Breast epithelium (tissue), 4 donors: ENCODE results near the gene NDUFB2. TPM values are rescaled to one million over a fixed set of nuclear protein-coding genes. Genes with fewer than 3 reads are reported as not detected.
"Not testable (repeated sequence)": the region's sequence is repeated elsewhere in the genome, so short reads cannot be mapped to it uniquely, and the experiment has no call there.

ENCODE experiments used
- DNase-seq, 2 donors: peaks; one replicate each; pipeline ENCODE4 v3.0.0-alpha.2; 2019; ENCODE audit warnings: low spot score in 2 of 2
- H3K27ac ChIP-seq, 2 donors: fragments of 200-600 bp; sonication (generic) in 1 of 2; one replicate each; pipeline ENCODE4 v1.5.1; 2016 to 2019; ENCODE audit warnings: mild to moderate bottlenecking in 1 of 2
- H3K27me3 ChIP-seq, 2 donors: fragments of 200-600 bp; sonication (generic) in 1 of 2; one replicate each; pipeline versions ENCODE4 v1.5.1 to v1.6.0; 2017 to 2019; ENCODE audit warnings: control low read depth in 1 of 2, mild to moderate bottlenecking in 1 of 2
- H3K36me3 ChIP-seq: fragments of 200-600 bp; one replicate; pipeline ENCODE4 v1.5.1; 2019
- H3K4me1 ChIP-seq, 2 donors: fragments of 200-600 bp; sonication (generic); one replicate each; pipeline ENCODE4 v1.5.1; 2016 to 2019; ENCODE audit warnings: control low read depth in 1 of 2
- H3K4me3 ChIP-seq, 3 donors: fragments of 200-600 bp; sonication (generic); 1 replicate in 2 of 3; 2 replicates in 1 of 3; pipeline ENCODE4 v1.5.1; 2016 to 2019; ENCODE audit warnings: mild to moderate bottlenecking in 3 of 3, moderate library complexity in 2 of 3
- H3K9me3 ChIP-seq, 2 donors: fragments of 200-600 bp; sonication (generic) in 1 of 2; one replicate each; pipeline ENCODE4 v1.5.1; 2016 to 2019; ENCODE audit warnings: control low read depth in 1 of 2
- CTCF ChIP-seq, 3 donors: fragments of 450-650 bp; IDR thresholded peaks; one replicate each; pipeline ENCODE4 v1.5.1; 2016 to 2017; ENCODE audit warnings: antibody characterized with exemption in 3 of 3, mild to moderate bottlenecking in 3 of 3, moderate library complexity in 3 of 3
- POLR2A ChIP-seq: fragments of 450-650 bp; IDR thresholded peaks from one replicate; pipeline ENCODE4 v1.6.1; 2016; ENCODE audit warnings: antibody characterized with exemption, mild to moderate bottlenecking, moderate library complexity
- POLR2AphosphoS5 ChIP-seq, 3 donors: sonication (generic); formaldehyde crosslinking; IDR thresholded peaks; one replicate each; pipeline ENCODE4 v1.6.1; 2017; ENCODE audit warnings: antibody characterized with exemption in 3 of 3
- intact Hi-C: fragments of 100-400 bp; cut with DNase I; formaldehyde crosslinking; loops from one replicate; pipeline ENCODE4 v1.15.1; 2023; ENCODE audit warnings: low total_unique reads
- total RNA-seq, 3 donors: library from RNA; depleted of rRNA; stranded (reverse); fragments of >200 nt; gene quantifications; one replicate each; pipeline ENCODE4 v1.1.0, GENCODE V29; 2016

Gene NDUFB2
- total RNA-seq, 3 donors from 2014 or later, result 85.0 to 151 (median 149) TPM

- no peak overlapping the region for H3K4me3 ChIP-seq
- H3K27ac ChIP-seq, result no peak overlapping the region
- no peaks in the 10 kb centered on the region for H3K36me3 ChIP-seq
- TF ChIP-seq POLR2AphosphoS5 (IDR thresholded peaks at IDR 0.05) (no peak), CTCF (IDR thresholded peaks at IDR 0.05) (no peak), POLR2A (no peak)
- H3K27me3 ChIP-seq, result no peaks in the 10 kb centered on the region
- H3K4me1 ChIP-seq, result no peaks in the 10 kb centered on the region
- DNase-seq, result no peak
- intact Hi-C loops, result no loop called here
- H3K9me3 ChIP-seq, result no peaks in the 10 kb centered on the region
Measured at GRCh38 chr7:140707132-140707531, 10.6 kb downstream of the NDUFB2 start.

- H3K9me3 ChIP-seq, intact Hi-C loops, H3K4me3 ChIP-seq, H3K36me3 ChIP-seq, DNase-seq, H3K4me1 ChIP-seq, H3K27ac ChIP-seq, H3K27me3 ChIP-seq: not testable (repeated sequence)
Measured at GRCh38 chr7:140708764-140709163, 12.3 kb downstream of the NDUFB2 start.

GRCh38 chr7:140712392-140712791, 15.9 kb downstream of the NDUFB2 start:
- H3K36me3 ChIP-seq, H3K9me3 ChIP-seq, H3K4me1 ChIP-seq, H3K27me3 ChIP-seq, H3K4me3 ChIP-seq, DNase-seq, H3K27ac ChIP-seq, intact Hi-C loops: not testable (repeated sequence)

- Histone ChIP-seq H3K27ac (no peak overlapping the region), H3K27me3 (no peaks in the 10 kb centered on the region), H3K9me3 (no peaks in the 10 kb centered on the region), H3K4me3 (no peak overlapping the region), H3K36me3 (no peaks in the 10 kb centered on the region), H3K4me1 (no peaks in the 10 kb centered on the region)
- intact Hi-C loops, result no loop called here
- TF ChIP-seq POLR2AphosphoS5 (IDR thresholded peaks at IDR 0.05) (no peak), CTCF (IDR thresholded peaks at IDR 0.05) (no peak), POLR2A (no peak)
- DNase-seq, result no peak
Measured at GRCh38 chr7:140714331-140715040, 18.0 kb downstream of the NDUFB2 start.

- H3K36me3 ChIP-seq, result no peaks in the 10 kb centered on the region
- H3K4me3 ChIP-seq, result no peak overlapping the region
- no peak for DNase-seq
- no peaks in the 10 kb centered on the region for H3K4me1 ChIP-seq
- intact Hi-C loops, result no loop called here
- TF ChIP-seq POLR2A, result no peak
- no peak for TF ChIP-seq POLR2AphosphoS5 (IDR thresholded peaks at IDR 0.05)
- TF ChIP-seq CTCF (IDR thresholded peaks at IDR 0.05), result no peak
- H3K9me3 ChIP-seq, result no peaks in the 10 kb centered on the region
- no peaks in the 10 kb centered on the region for H3K27me3 ChIP-seq
- no peak overlapping the region for H3K27ac ChIP-seq
Measured at GRCh38 chr7:140719721-140720120, 23.2 kb downstream of the NDUFB2 start.

GRCh38 chr7:140722254-140722653, 25.7 kb downstream of the NDUFB2 start:
- no peaks in the 10 kb centered on the region for H3K4me1 ChIP-seq
- DNase-seq, result no peak
- TF ChIP-seq CTCF (IDR thresholded peaks at IDR 0.05) (no peak), POLR2AphosphoS5 (IDR thresholded peaks at IDR 0.05) (no peak), POLR2A (no peak)
- no peak overlapping the region for H3K27ac ChIP-seq
- H3K9me3 ChIP-seq, result no peaks in the 10 kb centered on the region
- H3K27me3 ChIP-seq, result no peaks in the 10 kb centered on the region
- intact Hi-C loops, result no loop called here
- H3K4me3 ChIP-seq, result no peak overlapping the region
- H3K36me3 ChIP-seq, result no peaks in the 10 kb centered on the region
